Measurements from ENCODE around the gene MRTFB.
A peak's percentile ranks its signal among the peaks of the same experiment; 100 is the strongest.

MRTFB gene

DNA sequence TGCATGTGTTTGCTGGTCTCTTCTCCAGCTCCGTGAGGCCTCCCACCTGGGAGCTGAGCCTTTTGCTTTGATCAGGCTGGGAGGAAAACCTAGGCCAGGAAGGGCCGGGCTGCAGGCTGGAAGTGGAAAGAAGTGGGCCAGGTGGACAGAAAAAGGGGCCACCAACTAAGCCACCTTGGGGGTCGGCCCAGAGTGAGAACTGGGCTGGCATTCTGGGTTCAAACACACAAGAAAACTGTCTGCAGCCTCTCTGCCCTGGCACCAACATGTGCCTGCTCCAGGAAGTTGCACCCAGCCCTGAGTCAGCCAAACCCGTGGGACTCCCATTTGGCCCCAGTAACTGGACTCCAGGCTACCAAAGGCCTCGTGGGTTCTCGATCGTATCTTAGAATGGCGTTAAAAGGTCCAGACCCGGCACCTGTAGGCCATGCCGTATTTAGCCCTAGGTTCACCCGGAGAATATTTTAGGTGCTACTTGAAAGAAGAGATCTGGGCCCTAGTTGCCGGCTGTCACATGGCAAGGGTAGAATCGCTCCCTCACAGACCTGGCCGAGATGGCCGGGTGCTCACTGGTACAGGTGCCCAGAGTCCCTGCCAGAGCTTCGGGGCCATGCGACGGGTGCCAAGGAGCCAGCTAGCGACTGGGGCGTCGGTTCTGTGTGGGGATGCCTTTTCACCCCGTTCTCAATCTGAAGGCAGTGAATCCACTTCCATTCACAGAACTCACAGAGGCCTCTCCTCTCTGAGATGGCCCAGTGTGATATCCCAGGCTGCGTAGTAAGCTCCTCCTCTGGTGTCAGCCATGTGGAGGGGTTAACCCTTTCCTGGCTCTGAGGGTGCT, 236.6 kb downstream of the MRTFB start:
- DNase-seq (ENCODE audit: extremely low spot score): no peak
- POLR2A ChIA-PET: no interaction called here
- CTCF ChIA-PET: interaction anchor here (1.0 to 3.0 kb wide), 5 partner anchors 9 to 388 kb away, joined by 3 to 12 read pairs (median 4); partner anchors contain the start of gene ERCC4
- TF ChIP-seq, protein P1, sequence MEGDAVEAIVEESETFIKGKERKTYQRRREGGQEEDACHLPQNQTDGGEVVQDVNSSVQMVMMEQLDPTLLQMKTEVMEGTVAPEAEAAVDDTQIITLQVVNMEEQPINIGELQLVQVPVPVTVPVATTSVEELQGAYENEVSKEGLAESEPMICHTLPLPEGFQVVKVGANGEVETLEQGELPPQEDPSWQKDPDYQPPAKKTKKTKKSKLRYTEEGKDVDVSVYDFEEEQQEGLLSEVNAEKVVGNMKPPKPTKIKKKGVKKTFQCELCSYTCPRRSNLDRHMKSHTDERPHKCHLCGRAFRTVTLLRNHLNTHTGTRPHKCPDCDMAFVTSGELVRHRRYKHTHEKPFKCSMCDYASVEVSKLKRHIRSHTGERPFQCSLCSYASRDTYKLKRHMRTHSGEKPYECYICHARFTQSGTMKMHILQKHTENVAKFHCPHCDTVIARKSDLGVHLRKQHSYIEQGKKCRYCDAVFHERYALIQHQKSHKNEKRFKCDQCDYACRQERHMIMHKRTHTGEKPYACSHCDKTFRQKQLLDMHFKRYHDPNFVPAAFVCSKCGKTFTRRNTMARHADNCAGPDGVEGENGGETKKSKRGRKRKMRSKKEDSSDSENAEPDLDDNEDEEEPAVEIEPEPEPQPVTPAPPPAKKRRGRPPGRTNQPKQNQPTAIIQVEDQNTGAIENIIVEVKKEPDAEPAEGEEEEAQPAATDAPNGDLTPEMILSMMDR (IDR thresholded peaks at IDR 0.05; ENCODE audit: control extremely low read depth, extremely low read depth, low read depth, missing control alignments): no peak

DNA sequence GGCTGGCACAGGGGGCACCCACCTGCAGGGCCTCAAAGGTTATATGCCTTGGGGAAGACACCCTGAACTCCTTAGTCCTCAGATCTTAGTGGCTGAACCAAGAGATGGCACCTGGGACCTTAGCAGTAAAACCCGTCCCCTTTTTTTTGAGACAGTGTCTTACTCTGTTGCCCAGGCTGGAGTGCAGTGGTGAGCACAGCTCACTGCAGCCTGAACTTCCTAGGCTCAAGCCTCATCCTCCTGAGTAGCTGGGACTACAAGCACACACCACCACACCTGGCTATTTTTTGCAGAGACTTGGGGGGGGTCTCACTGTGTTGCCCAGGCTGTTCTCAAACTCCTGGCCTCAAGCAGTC, 237.2 kb downstream of the MRTFB start:
- ChIA-PET CTCF (interaction anchor here (1.0 to 3.0 kb wide), 4 partner anchors 9 to 389 kb away, joined by 3 to 12 read pairs (median 4); partner anchors contain the start of gene ERCC4), POLR2A (no interaction called here)
- DNase-seq (ENCODE audit: extremely low spot score): no peak
- TF ChIP-seq, protein P1 (IDR thresholded peaks at IDR 0.05; ENCODE audit: control extremely low read depth, extremely low read depth, low read depth, missing control alignments): no peak

DNA sequence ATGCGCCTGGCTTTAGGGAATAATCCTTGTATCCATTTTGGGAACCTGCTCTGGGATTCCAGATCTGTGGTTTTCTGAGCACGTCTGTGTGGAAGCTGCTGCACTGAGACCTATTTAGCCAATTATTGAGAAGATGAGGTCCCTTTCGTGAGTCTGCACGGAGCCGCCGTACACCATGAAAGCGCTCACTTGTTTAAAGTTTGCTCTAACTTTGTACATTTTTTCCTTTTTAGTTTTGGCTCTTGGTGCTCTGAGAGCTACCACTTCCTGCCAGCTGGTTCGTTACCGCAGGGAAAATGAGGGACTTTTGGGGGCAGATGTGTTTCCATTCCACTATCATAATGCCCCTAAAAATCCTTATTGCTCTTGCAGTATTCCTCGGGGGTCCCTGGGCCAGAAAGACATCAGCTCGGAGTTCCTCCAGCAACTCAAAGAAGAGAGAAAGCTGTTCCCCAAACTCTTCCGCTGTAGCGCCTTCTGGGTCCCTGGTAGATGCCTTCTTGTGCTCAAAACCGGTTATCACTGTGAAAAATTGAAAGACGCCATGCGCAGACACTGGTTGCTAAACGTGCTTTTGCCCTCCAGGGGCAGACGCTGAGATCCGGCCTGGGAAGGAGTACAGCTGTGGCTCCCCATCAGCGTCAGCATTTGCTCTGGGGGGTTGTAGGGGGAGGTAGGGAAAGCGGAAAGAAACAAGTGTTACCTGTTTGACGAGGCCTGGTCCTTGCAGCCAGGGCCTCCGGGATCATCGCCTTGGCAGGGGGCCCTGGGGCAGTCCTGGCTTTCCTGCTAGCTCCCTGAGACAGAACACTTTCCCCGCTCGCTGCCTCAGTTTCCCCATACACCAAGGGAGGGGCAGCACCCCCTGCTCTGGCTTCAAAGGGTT, 238.1 kb downstream of the MRTFB start:
- ChIA-PET CTCF (interaction anchor here (1.0 to 3.5 kb wide), 16 partner anchors 9 to 390 kb away, joined by 3 to 18 read pairs (median 5); partner anchors contain the start of gene ERCC4), POLR2A (no interaction called here)
- peak; percentile 47 for DNase-seq (ENCODE audit: extremely low spot score)
- TF ChIP-seq, protein P1 (IDR thresholded peaks at IDR 0.05; ENCODE audit: control extremely low read depth, extremely low read depth, low read depth, missing control alignments): no peak

GRCh38 chr16:14309906-14310305, 238.8 kb downstream of the MRTFB start:
- DNase-seq (ENCODE audit: extremely low spot score): no peak
- TF ChIP-seq, protein P1 (IDR thresholded peaks at IDR 0.05; ENCODE audit: control extremely low read depth, extremely low read depth, low read depth, missing control alignments): no peak
- CTCF ChIA-PET: interaction anchor here (0.6 to 3.5 kb wide), 19 partner anchors 9 to 390 kb away, joined by 3 to 18 read pairs (median 4); partner anchors contain the start of gene ERCC4
- POLR2A ChIA-PET: interaction anchor here (1.6 kb wide), 1 partner anchor 45 kb away, joined by 4 read pairs; no protein-coding TSS in a partner anchor

DNA sequence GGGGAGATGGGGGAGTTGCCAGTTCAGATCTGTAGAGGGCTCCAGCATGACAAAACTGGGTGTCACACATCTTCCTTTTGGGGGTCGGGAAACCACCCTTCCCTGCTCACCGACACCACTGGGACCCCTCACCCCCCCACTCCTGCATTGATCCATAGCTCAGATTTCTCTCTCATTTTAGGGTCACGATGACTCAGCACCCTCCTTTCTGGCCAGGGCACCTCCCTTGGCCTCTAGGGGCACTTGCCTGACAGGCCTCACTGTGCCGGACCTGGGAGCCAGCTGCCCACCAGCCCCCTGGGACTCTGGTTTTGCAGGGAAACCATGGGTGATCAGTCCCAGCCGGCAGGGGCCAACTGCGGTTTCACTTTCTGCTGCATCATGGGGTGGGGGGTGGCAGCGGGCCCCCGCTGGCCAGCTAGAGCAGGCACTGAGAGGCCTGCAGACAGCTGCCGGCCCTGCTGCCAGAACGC, 239.4 kb downstream of the MRTFB start:
- POLR2A ChIA-PET: interaction anchor here (0.5 to 1.6 kb wide), 2 partner anchors 44 to 89 kb away, joined by 3 to 4 read pairs; no protein-coding TSS in a partner anchor
- TF ChIP-seq, protein P1 (IDR thresholded peaks at IDR 0.05; ENCODE audit: control extremely low read depth, extremely low read depth, low read depth, missing control alignments): peak; percentile 17
- CTCF ChIA-PET: interaction anchor here (0.6 to 3.5 kb wide), 23 partner anchors 9 to 391 kb away, joined by 3 to 18 read pairs (median 4); partner anchors contain the start of gene ERCC4
- DNase-seq (ENCODE audit: extremely low spot score): peak; percentile 70

DNA sequence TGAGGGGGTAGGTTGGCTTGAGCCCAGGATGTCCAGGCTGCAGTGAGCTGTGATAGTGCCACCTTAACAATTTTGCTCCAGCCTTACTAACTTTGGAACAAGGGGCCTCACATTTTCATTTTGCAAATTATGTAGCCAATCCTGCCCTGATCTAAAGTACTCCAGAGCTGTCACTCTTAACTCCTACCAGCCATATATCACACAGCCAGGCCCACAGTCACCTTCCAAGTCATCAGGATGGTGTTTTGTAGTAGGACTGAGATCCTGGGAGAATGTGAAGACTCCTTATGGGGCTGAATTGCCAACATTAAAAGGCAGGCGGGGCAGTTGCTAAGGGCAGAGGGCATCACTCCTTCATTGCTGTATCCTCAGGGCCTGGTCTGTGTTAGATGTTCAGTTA, 243.0 kb downstream of the MRTFB start:
- ChIA-PET POLR2A (interaction anchor here (0.6 kb wide), 1 partner anchor 27 kb away, joined by 6 read pairs; no protein-coding TSS in a partner anchor), CTCF (interaction anchor here (0.7 to 1.1 kb wide), 2 partner anchors 8 to 26 kb away, joined by 3 to 4 read pairs; no protein-coding TSS in a partner anchor)
- TF ChIP-seq, protein P1 (IDR thresholded peaks at IDR 0.05; ENCODE audit: control extremely low read depth, extremely low read depth, low read depth, missing control alignments): no peak
- DNase-seq (ENCODE audit: extremely low spot score): no peak

All from GM10248 (cell line).